ENCODE results near the gene TREM1.

TREM1 gene

GRCh38 chr6:41286544-41287346, at the start of gene TREM1:
Gene TREM1, minus strand, starts transcription at chr6:41286682. Its CDS starts 27 bp downstream, at chr6:41286655.
- H3K4me3 ChIP-seq (ENCODE audit: low read depth, low read length), result no peak within 1 kb of the TSS
- no peak for TF ChIP-seq CTCF (IDR thresholded peaks at IDR 0.05; ENCODE audit: control insufficient read depth, extremely low read depth, insufficient read depth)
- no peak for DNase-seq (ENCODE audit: low read depth)

GRCh38 chr6:41335943-41336342, 49.5 kb upstream of the TREM1 start:
- no peak for TF ChIP-seq CTCF (IDR thresholded peaks at IDR 0.05; ENCODE audit: control insufficient read depth, extremely low read depth, insufficient read depth)
- DNase-seq (ENCODE audit: low read depth), result no peak
- no peak overlapping the region for H3K4me3 ChIP-seq (ENCODE audit: low read depth, low read length)

- TF ChIP-seq CTCF (IDR thresholded peaks at IDR 0.05; ENCODE audit: control insufficient read depth, extremely low read depth, insufficient read depth), result no peak
- no peak within 1 kb of the TSS for H3K4me3 ChIP-seq (ENCODE audit: low read depth, low read length)
- no peak for DNase-seq (ENCODE audit: low read depth)
These were observed 48.8 kb upstream of the TREM1 start, which contains the start of gene NCR2 for GRCh38 chr6:41335296-41335695. Gene NCR2, plus strand, starts transcription at chr6:41335608. Its CDS starts 269 bp downstream, at chr6:41335877.

- TF ChIP-seq CTCF (IDR thresholded peaks at IDR 0.05; ENCODE audit: control insufficient read depth, extremely low read depth, insufficient read depth), result 0 out of 2 replicates have a peak, but pooled peaks have one; percentile 8
- no peak for DNase-seq (ENCODE audit: low read depth)
- H3K4me3 ChIP-seq (ENCODE audit: low read depth, low read length), result no peak overlapping the region
These were observed 48.1 kb upstream of the TREM1 start for GRCh38 chr6:41334482-41335040.

GRCh38 chr6:41332842-41333736, 46.6 kb upstream of the TREM1 start:
- no peak overlapping the region for H3K4me3 ChIP-seq (ENCODE audit: low read depth, low read length)
- TF ChIP-seq CTCF (IDR thresholded peaks at IDR 0.05; ENCODE audit: control insufficient read depth, extremely low read depth, insufficient read depth), result no peak
- DNase-seq (ENCODE audit: low read depth), result no peak

- DNase-seq (ENCODE audit: low read depth), result no peak
- no peak for TF ChIP-seq CTCF (IDR thresholded peaks at IDR 0.05; ENCODE audit: control insufficient read depth, extremely low read depth, insufficient read depth)
- H3K4me3 ChIP-seq (ENCODE audit: low read depth, low read length), result no peak overlapping the region
These were observed 45.8 kb upstream of the TREM1 start for GRCh38 chr6:41332241-41332640.
